CD1c-positive myeloid dendritic cell (primary cell): ENCODE results near the gene GBA2.

Experiments
- DNase-seq: peaks from one replicate; pipeline ENCODE4 v3.0.0-alpha.2; 2016; ENCODE audit errors: extremely low spot score

Gene GBA2

DNA sequence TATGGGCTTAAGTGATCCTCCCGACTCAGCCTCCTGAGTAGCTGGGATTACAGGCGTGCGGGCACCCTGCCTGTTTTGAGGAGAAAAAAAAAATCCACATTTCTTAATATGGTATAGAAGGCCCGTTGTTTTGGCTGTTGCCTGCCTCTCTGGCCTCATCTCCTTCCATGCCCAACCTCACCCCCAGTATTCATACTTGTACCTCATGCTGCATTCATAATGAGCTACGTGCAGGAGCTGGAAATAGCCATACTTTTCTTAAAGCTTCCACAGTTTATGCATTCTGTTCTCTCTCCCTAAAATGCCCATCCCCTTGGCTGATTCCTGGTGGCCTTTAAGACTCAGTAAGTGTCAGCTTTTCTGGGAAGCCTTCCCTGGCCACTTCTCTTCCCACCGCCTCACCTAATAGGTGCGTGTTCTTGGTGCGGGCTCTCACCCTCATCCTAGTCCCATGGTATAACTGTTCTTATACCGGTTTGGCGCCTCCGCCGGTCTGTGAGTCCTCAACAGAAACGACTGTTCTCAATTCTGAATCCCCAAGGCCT, 57.2 kb downstream of the GBA2 start:
- no peak for DNase-seq

GRCh38 chr9:35691334-35691650, 57.7 kb downstream of the GBA2 start:
- no peak for DNase-seq

DNA sequence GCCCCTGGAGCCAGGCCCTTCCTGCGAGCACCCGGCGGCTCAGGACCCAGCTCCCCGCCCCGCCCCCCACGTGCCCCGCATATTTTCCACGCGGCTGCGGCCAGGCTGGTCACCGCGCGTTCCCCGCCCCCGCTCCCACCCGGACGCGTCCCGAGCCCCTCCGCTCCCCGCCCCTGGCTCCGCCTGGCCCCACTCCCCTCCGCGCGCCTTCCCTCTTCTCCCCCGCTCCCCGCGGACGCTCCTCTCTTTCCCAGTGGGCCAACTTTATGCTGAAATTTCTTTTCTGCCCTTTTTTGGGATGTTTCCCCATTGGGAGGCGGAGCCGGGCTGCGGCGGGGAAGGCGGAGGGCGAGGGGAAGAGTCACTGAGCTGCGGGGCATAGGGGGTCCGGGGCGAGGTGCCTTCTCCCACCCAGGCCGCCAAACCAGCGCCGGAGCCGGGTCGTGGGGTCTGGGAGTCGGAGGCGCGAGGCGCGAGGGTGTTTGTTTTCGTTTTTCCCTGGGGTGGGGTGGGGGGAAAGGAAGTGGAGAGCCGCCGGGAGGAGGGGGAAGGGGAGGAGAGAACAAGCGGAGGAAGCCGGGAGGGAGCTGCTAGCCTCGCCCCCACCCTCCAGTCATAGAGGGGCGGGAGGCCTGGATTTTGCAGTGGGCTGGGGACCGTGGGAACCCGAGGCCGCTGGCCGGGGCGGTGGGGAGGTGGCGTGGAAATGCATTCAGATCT, 58.3 kb downstream of the GBA2 start:
- peak; percentile 61 for DNase-seq

GRCh38 chr9:35690294-35690613, 58.8 kb downstream of the GBA2 start:
- no peak for DNase-seq

DNA sequence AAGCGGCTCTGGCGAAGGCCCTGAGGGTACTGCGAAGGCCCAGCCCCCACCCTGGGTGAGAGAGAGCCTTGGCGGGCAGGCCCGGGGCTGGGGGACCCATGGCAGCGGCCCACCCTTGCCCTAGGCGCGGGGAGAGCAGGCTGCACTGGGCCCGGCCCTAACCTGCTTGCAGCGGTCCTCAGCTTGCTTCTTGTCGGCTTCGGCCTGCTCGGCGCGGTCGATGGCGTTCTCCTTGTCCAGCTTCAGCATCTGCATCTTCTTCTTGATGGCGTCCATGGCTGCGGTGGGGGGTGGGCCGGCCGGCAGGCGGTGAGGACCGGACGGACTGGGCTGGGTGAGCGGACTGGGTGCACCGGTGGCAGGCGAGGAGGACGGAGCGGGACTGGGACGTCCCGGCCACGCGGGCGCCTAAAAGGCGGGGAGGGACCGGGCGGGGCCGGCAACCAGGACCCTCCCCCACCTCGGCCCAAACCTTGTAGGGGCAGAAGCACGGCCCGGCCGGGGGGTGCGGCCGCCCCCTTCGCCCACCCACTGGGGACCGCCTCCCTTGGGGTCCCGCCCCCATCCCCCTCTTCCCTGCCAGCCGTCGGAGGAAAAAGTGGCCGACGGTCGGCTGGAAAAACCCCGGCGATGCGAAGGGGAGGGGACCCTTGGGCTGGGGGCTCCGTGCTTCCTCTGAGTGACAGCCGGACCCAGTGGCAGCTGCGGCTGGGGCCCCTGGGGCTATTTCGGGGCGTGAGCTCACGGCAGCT, 59.3 kb downstream of the GBA2 start, which contains the start of gene TPM2:
Gene TPM2 (minus strand): TSS at position 384 of the 752 bp plus-strand sequence. CDS start 108 bp downstream, at position 276.
- no peak for DNase-seq

DNA sequence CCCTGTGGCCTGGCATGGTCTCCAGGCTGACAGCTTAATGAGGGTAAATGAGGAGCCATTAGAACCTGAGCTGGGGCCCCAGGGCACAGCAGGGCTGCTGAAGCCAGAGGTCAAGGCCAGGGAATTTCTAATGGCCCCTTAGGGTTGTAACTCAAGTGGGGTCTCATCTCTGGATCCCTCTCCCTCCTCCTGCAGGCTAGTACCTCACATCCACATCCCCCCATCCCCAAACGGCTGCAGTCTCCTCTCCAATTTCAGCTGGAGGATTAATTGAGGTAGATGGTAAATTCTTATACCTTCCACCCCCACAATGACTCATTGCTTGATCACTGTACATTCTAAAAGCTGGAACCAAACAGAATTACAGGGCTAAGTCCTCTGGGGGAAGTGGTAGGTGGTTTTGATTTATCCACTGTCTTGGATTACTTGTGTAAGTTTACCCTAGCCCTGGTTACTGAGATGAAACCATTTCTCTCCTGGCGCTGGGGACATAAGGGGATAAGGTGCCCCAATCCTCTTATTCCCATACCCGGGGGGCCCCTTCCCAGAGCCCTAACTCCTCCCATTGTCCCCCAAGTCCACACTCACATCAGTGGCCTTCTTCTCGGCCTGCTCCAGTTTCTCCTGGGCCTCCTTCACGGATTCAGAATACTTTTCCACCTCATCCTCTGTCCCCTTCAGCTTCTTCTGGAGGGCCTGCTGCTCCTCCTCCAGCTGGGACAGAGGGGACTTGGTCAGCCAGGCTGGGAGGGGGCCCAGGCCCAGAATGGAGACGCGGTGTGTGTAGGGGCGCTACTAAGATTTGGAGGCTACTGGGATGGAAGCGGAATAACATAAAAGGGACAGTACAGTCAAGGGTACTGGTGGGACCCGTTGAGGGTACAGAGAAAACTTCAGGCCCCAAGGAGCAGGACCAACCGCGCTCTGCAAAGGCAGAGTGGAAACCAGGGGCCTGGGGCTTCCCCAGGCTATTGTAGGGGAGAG, 60.2 kb downstream of the GBA2 start:
- DNase-seq: peak; percentile 56

DNA sequence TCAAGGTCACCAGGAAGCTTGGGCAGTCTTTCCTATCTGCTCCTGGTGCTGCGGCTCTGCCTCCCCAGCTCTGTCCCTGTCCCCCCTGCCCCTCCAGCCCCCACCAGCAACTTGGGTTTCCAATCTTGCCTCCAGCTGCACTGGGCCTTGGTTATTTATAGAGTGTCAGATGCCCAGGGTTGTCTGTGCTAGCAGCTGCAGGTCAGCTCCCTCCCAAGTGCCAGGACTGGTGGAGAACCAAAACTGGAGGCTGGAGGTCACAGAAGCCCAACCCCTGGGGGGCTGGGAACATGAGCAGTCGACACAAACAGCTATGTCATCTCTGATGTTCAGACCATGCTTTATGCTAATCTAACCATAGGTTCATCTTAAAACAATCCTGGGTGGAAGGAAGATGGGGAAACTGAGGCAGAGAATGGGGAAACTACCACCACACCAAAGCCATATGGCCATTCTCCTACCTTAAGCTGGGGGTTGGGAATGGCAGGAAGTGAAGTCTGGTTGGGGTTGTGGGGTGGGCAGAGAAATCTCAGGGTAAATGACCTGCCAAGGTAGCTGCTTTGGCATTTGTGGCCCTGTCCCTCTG, 61.0 kb downstream of the GBA2 start:
- DNase-seq: no peak

- no peak for DNase-seq
Measured at GRCh38 chr9:35687306-35687705, 61.7 kb downstream of the GBA2 start.
